Vagina (tissue), 2 donors: Measurements from ENCODE around the gene BCAS3. TPM values are rescaled to one million over a fixed set of nuclear protein-coding genes. Genes with fewer than 3 reads are reported as not detected.

Source experiments
- DNase-seq, 2 donors: peaks; one replicate each; pipeline ENCODE4 v3.0.0-alpha.2; 2017; ENCODE audit errors: extremely low spot score in 2 of 2
- H3K27ac ChIP-seq: fragments of 200-600 bp; sonication (generic); one replicate; pipeline ENCODE4 v1.5.1; 2019
- H3K27me3 ChIP-seq: fragments of 200-600 bp; sonication (generic); one replicate; pipeline ENCODE4 v1.5.1; 2019
- H3K36me3 ChIP-seq, 2 donors: fragments of 200-600 bp; sonication (generic); one replicate each; pipeline ENCODE4 v1.5.1; 2017 to 2019
- H3K4me1 ChIP-seq: fragments of 200-600 bp; sonication (generic); one replicate; pipeline ENCODE4 v1.5.1; 2019
- H3K4me3 ChIP-seq, 2 donors: fragments of 200-600 bp; sonication (generic); 1 replicate in 1 of 2; 2 replicates in 1 of 2; pipeline ENCODE4 v1.5.1; 2016 to 2019
- H3K9me3 ChIP-seq: fragments of 200-600 bp; sonication (generic); one replicate; pipeline ENCODE4 v1.5.1; 2019
- CTCF ChIP-seq, 3 experiments: fragments of 450-650 bp in 2 of 3; fragments of 200-600 bp in 1 of 3; sonication (generic) in 1 of 3; IDR thresholded peaks; one replicate each; pipeline ENCODE4 v1.5.1; 2017 to 2019; ENCODE audit warnings: antibody characterized with exemption in 3 of 3, mild to moderate bottlenecking in 2 of 3, moderate library complexity in 2 of 3
- POLR2A ChIP-seq, 2 donors: fragments of 450-650 bp; IDR thresholded peaks; one replicate each; pipeline ENCODE4 v1.6.1; 2017; ENCODE audit warnings: antibody characterized with exemption in 2 of 2, mild to moderate bottlenecking in 2 of 2, moderate library complexity in 2 of 2
- POLR2AphosphoS5 ChIP-seq, 2 donors: sonication (generic); formaldehyde crosslinking; IDR thresholded peaks; one replicate each; pipeline ENCODE4 v1.9.0; 2017; ENCODE audit warnings: antibody characterized with exemption in 2 of 2, mild to moderate bottlenecking in 2 of 2, low read depth in 1 of 2; ENCODE audit not compliant: insufficient read depth in 1 of 2
- intact Hi-C: fragments of 100-400 bp; cut with DNase I; formaldehyde crosslinking; loops from one replicate; pipeline ENCODE4 v1.15.1; 2023
- total RNA-seq: library from RNA; depleted of rRNA; stranded (reverse); fragments of >200 nt; gene quantifications from one replicate; pipeline ENCODE4 v1.2.3, GENCODE V29; 2016

The BCAS3 gene
- total RNA-seq, 1 donor from 2014 or later: 33.1 TPM

- intact Hi-C loops: no loop called here
- H3K27ac ChIP-seq: no peak overlapping the region
- no peak for DNase-seq
- TF ChIP-seq POLR2AphosphoS5 (IDR thresholded peaks at IDR 0.05; ENCODE audit: insufficient read depth in 1 of 2, low read depth in 1 of 2) (no peak), CTCF (IDR thresholded peaks at IDR 0.05) (no peak), POLR2A (IDR thresholded peaks at IDR 0.05) (no peak)
- H3K4me1 ChIP-seq: no peaks in the 10 kb centered on the region
- H3K27me3 ChIP-seq: no peaks in the 10 kb centered on the region
- H3K4me3 ChIP-seq: no peak overlapping the region
- H3K9me3 ChIP-seq: no peaks in the 10 kb centered on the region
- no peaks in the 10 kb centered on the region for H3K36me3 ChIP-seq
Observed at GRCh38 chr17:61382796-61383688, 705.4 kb downstream of the BCAS3 start.

- no peak for DNase-seq
- H3K4me3 ChIP-seq: no peak overlapping the region
- H3K27ac ChIP-seq: no peak overlapping the region
Observed at GRCh38 chr17:61383689-61384201, 706.1 kb downstream of the BCAS3 start.

GRCh38 chr17:61384354-61384691, 706.7 kb downstream of the BCAS3 start:
- intact Hi-C loops: no loop called here
- DNase-seq: no peak
- H3K36me3 ChIP-seq: no peaks in the 10 kb centered on the region
- H3K4me3 ChIP-seq: no peak overlapping the region
- H3K4me1 ChIP-seq: no peaks in the 10 kb centered on the region
- no peaks in the 10 kb centered on the region for H3K9me3 ChIP-seq
- H3K27ac ChIP-seq: no peak overlapping the region
- no peaks in the 10 kb centered on the region for H3K27me3 ChIP-seq
- no peak for TF ChIP-seq POLR2A (IDR thresholded peaks at IDR 0.05)
- TF ChIP-seq CTCF (IDR thresholded peaks at IDR 0.05): no peak
- TF ChIP-seq POLR2AphosphoS5 (IDR thresholded peaks at IDR 0.05; ENCODE audit: insufficient read depth in 1 of 2, low read depth in 1 of 2): no peak

More at GRCh38 chr17:61383689-61384201, 706.1 kb downstream of the BCAS3 start:
- Histone ChIP-seq H3K9me3 (no peaks in the 10 kb centered on the region), H3K27me3 (no peaks in the 10 kb centered on the region), H3K36me3 (no peaks in the 10 kb centered on the region), H3K4me1 (no peaks in the 10 kb centered on the region)
- TF ChIP-seq POLR2AphosphoS5 (IDR thresholded peaks at IDR 0.05; ENCODE audit: insufficient read depth in 1 of 2, low read depth in 1 of 2) (no peak), CTCF (IDR thresholded peaks at IDR 0.05) (no peak), POLR2A (IDR thresholded peaks at IDR 0.05) (no peak)
- intact Hi-C loops: no loop called here

GRCh38 chr17:61384692-61385576, 707.3 kb downstream of the BCAS3 start:
- TF ChIP-seq POLR2AphosphoS5 (IDR thresholded peaks at IDR 0.05; ENCODE audit: insufficient read depth in 1 of 2, low read depth in 1 of 2): no peak
- TF ChIP-seq CTCF (IDR thresholded peaks at IDR 0.05): no peak
- TF ChIP-seq POLR2A (IDR thresholded peaks at IDR 0.05): no peak
- H3K9me3 ChIP-seq: no peaks in the 10 kb centered on the region
- no peaks in the 10 kb centered on the region for H3K27me3 ChIP-seq
- no peak overlapping the region for H3K4me3 ChIP-seq
- H3K36me3 ChIP-seq: no peaks in the 10 kb centered on the region
- DNase-seq: no peak
- intact Hi-C loops: no loop called here
- H3K4me1 ChIP-seq: peaks cover 5% of the 10 kb centered on the region
- no peak overlapping the region for H3K27ac ChIP-seq
